GM18858 (cell line): ENCODE measurements around the gene REM2.
"Not testable (repeated sequence)": the region's sequence is repeated elsewhere in the genome, so short reads cannot be mapped to it uniquely, and the experiment has no call there.

Experiments used
- ATAC-seq: cut with Tn5 transposase; IDR thresholded peaks from one replicate; pipeline ENCODE4 v1.9.1; 2021; ENCODE audit not compliant: unreplicated experiment

The REM2 gene

GRCh38 chr14:22848351-22849164 lies 34.5 kb upstream of the REM2 start:
- ATAC-seq = no peak

- ATAC-seq = no peak
Measured at GRCh38 chr14:22849212-22849819, 33.7 kb upstream of the REM2 start.

- no peak for ATAC-seq
Measured at GRCh38 chr14:22850944-22851764, 31.9 kb upstream of the REM2 start.

GRCh38 chr14:22852178-22852577 lies 30.8 kb upstream of the REM2 start:
- ATAC-seq = not testable (repeated sequence)

- ATAC-seq = no peak
Measured at GRCh38 chr14:22852599-22852939, 30.5 kb upstream of the REM2 start.

GRCh38 chr14:22852940-22853767 lies 29.9 kb upstream of the REM2 start:
- ATAC-seq = peak; percentile 43

GRCh38 chr14:22854296-22854695 lies 28.7 kb upstream of the REM2 start:
- ATAC-seq = not testable (repeated sequence)

GRCh38 chr14:22854963-22855724 lies 27.9 kb upstream of the REM2 start:
- ATAC-seq = no peak

- ATAC-seq = no peak
Measured at GRCh38 chr14:22856428-22856827, 26.6 kb upstream of the REM2 start.

GRCh38 chr14:22860377-22860776 lies 22.6 kb upstream of the REM2 start:
- ATAC-seq = not testable (repeated sequence)

- ATAC-seq = no peak
Measured at GRCh38 chr14:22861651-22862050, 21.4 kb upstream of the REM2 start.

GRCh38 chr14:22864979-22865378 lies 18.0 kb upstream of the REM2 start:
- ATAC-seq = no peak

- ATAC-seq = no peak
Measured at GRCh38 chr14:22865424-22866405, 17.3 kb upstream of the REM2 start.

GRCh38 chr14:22866874-22867273 lies 16.1 kb upstream of the REM2 start:
- ATAC-seq = no peak

- peak; percentile 37 for ATAC-seq
Measured at GRCh38 chr14:22870811-22871223, 12.2 kb upstream of the REM2 start.

- ATAC-seq = peak; percentile 55
Measured at GRCh38 chr14:22871224-22872032, 11.6 kb upstream of the REM2 start, which contains the start of gene LRP10. LRP10 (plus strand) TSS chr14:22871740; CDS start chr14:22872304, 564 bp downstream.

GRCh38 chr14:22872033-22872832 lies 10.8 kb upstream of the REM2 start:
- ATAC-seq = peak; percentile 6
